ENCODE data around the gene GLA. TPM values are rescaled to one million over a fixed set of nuclear protein-coding genes. Genes with fewer than 3 reads are reported as not detected.

Gene GLA
- total RNA-seq, 1 experiment from 2014 or later, result 115 TPM

DNA sequence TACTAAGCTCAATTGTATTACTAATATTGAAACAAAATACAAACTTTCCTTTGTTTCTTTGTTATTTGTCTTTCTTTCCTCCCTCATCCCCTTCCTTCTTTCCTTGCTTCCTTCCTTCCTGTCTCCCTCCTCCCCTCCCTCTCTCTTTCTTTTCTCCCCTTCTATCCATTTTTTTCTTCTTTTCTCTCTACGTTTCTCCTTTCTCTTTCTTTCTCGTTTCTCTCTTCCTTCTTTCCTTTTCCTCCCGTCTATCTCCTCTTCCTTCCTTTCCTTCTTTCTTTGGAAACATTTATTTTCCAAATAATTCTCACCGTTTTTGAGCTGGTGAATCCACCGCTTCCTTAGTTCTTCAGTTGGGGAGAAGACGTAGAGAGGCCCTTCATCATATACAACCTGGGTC is 38.0 kb downstream of the GLA start:
- CTCF ChIA-PET, result no interaction called here

DNA sequence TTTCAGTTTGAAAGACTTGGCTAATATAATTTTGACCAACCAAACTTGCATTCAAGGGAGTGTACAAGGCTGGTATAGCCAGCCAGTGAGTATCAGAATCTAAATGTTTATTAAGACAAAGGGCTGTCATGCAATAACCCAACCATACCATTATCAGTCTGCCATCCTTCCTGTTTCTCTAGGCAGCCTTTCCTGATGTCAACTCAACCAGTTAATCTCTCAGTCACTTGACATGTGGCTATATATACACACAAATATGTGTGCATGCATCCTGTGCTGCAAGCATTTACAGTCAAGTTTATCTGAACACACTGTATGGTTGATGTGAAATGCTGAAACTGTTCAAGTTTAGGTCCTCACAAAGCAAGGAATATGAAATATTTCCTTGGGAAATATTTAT is 38.9 kb downstream of the GLA start:
- H3K27me3 ChIP-seq (ENCODE audit: control insufficient read depth, insufficient read depth, low read length), result peaks cover 7% of the 10 kb centered on the region; the same call in 1 of the 2 replicates
- POLR2A ChIA-PET, result no interaction called here
- in situ Hi-C loops (cut with HindIII; ENCODE audit: low pct_unique_long_range_greater_than_20kb, low sequenced_read_pairs), result no loop called here
- no peaks in the 10 kb centered on the region for H3K9me3 ChIP-seq (ENCODE audit: control insufficient read depth, insufficient read depth, low read depth, low read length)
- no peak overlapping the region for H3K27ac ChIP-seq (ENCODE audit: low read length)
- ATAC-seq, result no peak
- intact Hi-C loops (cut with micrococcal nuclease; ENCODE audit: unreplicated experiment), result no loop called here
- CTCF ChIA-PET, result no interaction called here
- no peak for DNase-seq (ENCODE audit: low read depth, low spot score)
- TF ChIP-seq SIN3A (IDR thresholded peaks at IDR 0.05; ENCODE audit: borderline replicate concordance, insufficient read depth, low read depth, low read length), result no peak
- no peak for TF ChIP-seq TCF7L2 (IDR thresholded peaks at IDR 0.05; ENCODE audit: low read depth, low read length)
- TF ChIP-seq REST (IDR thresholded peaks at IDR 0.05; ENCODE audit: insufficient read depth in 1 of 2, low read depth in 2 of 2, low read length in 1 of 2), result no peak
- TF ChIP-seq POLR2AphosphoS5 (IDR thresholded peaks at IDR 0.05; ENCODE audit: low read depth, low read length), result no peak
- TF ChIP-seq, protein P1, sequence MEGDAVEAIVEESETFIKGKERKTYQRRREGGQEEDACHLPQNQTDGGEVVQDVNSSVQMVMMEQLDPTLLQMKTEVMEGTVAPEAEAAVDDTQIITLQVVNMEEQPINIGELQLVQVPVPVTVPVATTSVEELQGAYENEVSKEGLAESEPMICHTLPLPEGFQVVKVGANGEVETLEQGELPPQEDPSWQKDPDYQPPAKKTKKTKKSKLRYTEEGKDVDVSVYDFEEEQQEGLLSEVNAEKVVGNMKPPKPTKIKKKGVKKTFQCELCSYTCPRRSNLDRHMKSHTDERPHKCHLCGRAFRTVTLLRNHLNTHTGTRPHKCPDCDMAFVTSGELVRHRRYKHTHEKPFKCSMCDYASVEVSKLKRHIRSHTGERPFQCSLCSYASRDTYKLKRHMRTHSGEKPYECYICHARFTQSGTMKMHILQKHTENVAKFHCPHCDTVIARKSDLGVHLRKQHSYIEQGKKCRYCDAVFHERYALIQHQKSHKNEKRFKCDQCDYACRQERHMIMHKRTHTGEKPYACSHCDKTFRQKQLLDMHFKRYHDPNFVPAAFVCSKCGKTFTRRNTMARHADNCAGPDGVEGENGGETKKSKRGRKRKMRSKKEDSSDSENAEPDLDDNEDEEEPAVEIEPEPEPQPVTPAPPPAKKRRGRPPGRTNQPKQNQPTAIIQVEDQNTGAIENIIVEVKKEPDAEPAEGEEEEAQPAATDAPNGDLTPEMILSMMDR (IDR thresholded peaks at IDR 0.05), result no peak
- no peaks in the 10 kb centered on the region for H3K4me1 ChIP-seq (ENCODE audit: control insufficient read depth, insufficient read depth, low read length)
- H3K36me3 ChIP-seq (ENCODE audit: control insufficient read depth, insufficient read depth, low read length), result no peaks in the 10 kb centered on the region
- H3K4me3 ChIP-seq (ENCODE audit: low read depth in 2 of 2, low read length in 2 of 2), result no peak overlapping the region
- BruUV-seq (replicated peaks), result no TSS peak

More for the DNA sequence above, 38.0 kb downstream of the GLA start:
- no peak for DNase-seq (ENCODE audit: low read depth, low spot score)
- no peak for ATAC-seq
- H3K36me3 ChIP-seq (ENCODE audit: control insufficient read depth, insufficient read depth, low read length), result no peaks in the 10 kb centered on the region
- no peak overlapping the region for H3K27ac ChIP-seq (ENCODE audit: low read length)
- intact Hi-C loops (cut with micrococcal nuclease; ENCODE audit: unreplicated experiment) (no loop called here), in situ Hi-C loops (cut with HindIII; ENCODE audit: low pct_unique_long_range_greater_than_20kb, low sequenced_read_pairs) (no loop called here)
- no peak overlapping the region for H3K4me3 ChIP-seq (ENCODE audit: low read depth in 2 of 2, low read length in 2 of 2)
- TF ChIP-seq, protein P1 (IDR thresholded peaks at IDR 0.05), result no peak
- TF ChIP-seq REST (IDR thresholded peaks at IDR 0.05; ENCODE audit: insufficient read depth in 1 of 2, low read depth in 2 of 2, low read length in 1 of 2) (no peak), TCF7L2 (IDR thresholded peaks at IDR 0.05; ENCODE audit: low read depth, low read length) (no peak), SIN3A (IDR thresholded peaks at IDR 0.05; ENCODE audit: borderline replicate concordance, insufficient read depth, low read depth, low read length) (no peak), POLR2AphosphoS5 (IDR thresholded peaks at IDR 0.05; ENCODE audit: low read depth, low read length) (no peak)
- POLR2A ChIA-PET, result no interaction called here
- H3K27me3 ChIP-seq (ENCODE audit: control insufficient read depth, insufficient read depth, low read length), result peaks cover 10% of the 10 kb centered on the region; the same call in 1 of the 2 replicates
- no peaks in the 10 kb centered on the region for H3K9me3 ChIP-seq (ENCODE audit: control insufficient read depth, insufficient read depth, low read depth, low read length)
- no TSS peak for BruUV-seq (replicated peaks)
- H3K4me1 ChIP-seq (ENCODE audit: control insufficient read depth, insufficient read depth, low read length), result no peaks in the 10 kb centered on the region

Measured in Panc1 (cell line).